KMS-11 (cell line): ENCODE data around the gene TAF1B.

ENCODE experiments used
- H2AFZ ChIP-seq: fragments of 200-600 bp; sonication (generic); 2 replicates; pipeline ENCODE4 v1.6.1; 2016; ENCODE audit warnings: antibody characterized with exemption, mixed run types, low read depth
- H3K27ac ChIP-seq: fragments of 200-600 bp; sonication (generic); 2 replicates; pipeline ENCODE4 v1.6.1; 2016; ENCODE audit warnings: mild to moderate bottlenecking, mixed run types
- H3K27me3 ChIP-seq: fragments of 200-600 bp; sonication (generic); 2 replicates; pipeline ENCODE4 v1.6.1; 2017; ENCODE audit warnings: mild to moderate bottlenecking, low read depth, mixed run types, moderate library complexity; ENCODE audit not compliant: insufficient read depth
- H3K36me3 ChIP-seq: fragments of 200-600 bp; sonication (generic); 2 replicates; pipeline ENCODE4 v1.6.1; 2017; ENCODE audit warnings: mild to moderate bottlenecking, mixed run types; ENCODE audit not compliant: insufficient read depth
- H3K4me1 ChIP-seq: fragments of 200-600 bp; sonication (generic); 2 replicates; pipeline ENCODE4 v1.6.1; 2016; ENCODE audit warnings: mild to moderate bottlenecking, low read depth, mixed run types; ENCODE audit not compliant: poor library complexity, severe bottlenecking
- H3K4me2 ChIP-seq: fragments of 200-600 bp; sonication (generic); 2 replicates; pipeline ENCODE4 v1.7.0; 2016; ENCODE audit warnings: mild to moderate bottlenecking, mixed run types
- H3K4me3 ChIP-seq: fragments of 200-600 bp; sonication (generic); IDR thresholded peaks from 2 replicates; pipeline ENCODE4 v1.6.1; 2017; ENCODE audit warnings: low read depth, low read length, mixed read lengths; ENCODE audit not compliant: insufficient read depth
- H3K79me2 ChIP-seq: fragments of 200-600 bp; sonication (generic); 2 replicates; pipeline ENCODE4 v1.6.1; 2016; ENCODE audit warnings: low read depth, mixed run types; ENCODE audit not compliant: insufficient read depth
- H3K9ac ChIP-seq: fragments of 200-600 bp; sonication (generic); 2 replicates; pipeline ENCODE4 v1.6.1; 2016; ENCODE audit warnings: mild to moderate bottlenecking, mixed run types
- H4K20me1 ChIP-seq: fragments of 200-600 bp; sonication (generic); 2 replicates; pipeline ENCODE4 v1.6.1; 2016; ENCODE audit warnings: mild to moderate bottlenecking, mixed run types; ENCODE audit not compliant: insufficient read depth
- CTCF ChIP-seq: fragments of 200-600 bp; sonication (generic); conservative IDR thresholded peaks from 2 replicates; pipeline ENCODE4 v1.6.1; 2017; ENCODE audit warnings: low read depth, mild to moderate bottlenecking, antibody characterized with exemption, low read length, moderate library complexity, mixed read lengths

Gene TAF1B

GRCh38 chr2:9950521-9951271, 107.4 kb downstream of the TAF1B start:
- Histone ChIP-seq H3K4me2 (peak overlapping the region; percentile 78), H3K9ac (peak overlapping the region; percentile 39; the same call in 1 of the 2 replicates), H3K27ac (no peak overlapping the region), H4K20me1 (no peaks in the 10 kb centered on the region), H3K27me3 (peaks cover 3% of the 10 kb centered on the region; the same call in 1 of the 2 replicates), H2AFZ (peak overlapping the region; percentile 90), H3K79me2 (no peaks in the 10 kb centered on the region), H3K36me3 (no peaks in the 10 kb centered on the region), H3K4me1 (peaks cover 5% of the 10 kb centered on the region), H3K4me3 (peak overlapping the region; percentile 28)
- TF ChIP-seq CTCF, result no peak

DNA sequence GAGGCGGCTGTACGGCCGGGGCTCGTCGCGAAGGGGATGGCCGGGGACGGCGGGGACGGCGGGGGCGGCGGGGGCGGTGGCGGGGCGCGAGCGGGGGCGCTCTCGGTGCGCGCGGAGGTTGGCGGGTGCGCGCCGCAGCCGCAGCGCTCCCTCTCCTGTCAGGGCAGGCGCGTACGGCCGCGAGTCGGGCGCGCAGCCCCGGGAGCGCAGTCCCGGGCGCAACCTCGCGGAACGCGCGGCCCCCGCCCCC, 107.9 kb downstream of the TAF1B start:
- Histone ChIP-seq H3K27me3 (peaks cover 3% of the 10 kb centered on the region; the same call in 1 of the 2 replicates), H3K36me3 (no peaks in the 10 kb centered on the region), H3K79me2 (no peaks in the 10 kb centered on the region), H4K20me1 (no peaks in the 10 kb centered on the region), H3K4me3 (peak overlapping the region; percentile 28), H3K9ac (peak overlapping the region; percentile 39; the same call in 1 of the 2 replicates), H3K4me2 (no peak overlapping the region), H3K27ac (no peak overlapping the region), H3K4me1 (peaks cover 5% of the 10 kb centered on the region), H2AFZ (peak overlapping the region; percentile 90)
- TF ChIP-seq CTCF, result no peak

DNA sequence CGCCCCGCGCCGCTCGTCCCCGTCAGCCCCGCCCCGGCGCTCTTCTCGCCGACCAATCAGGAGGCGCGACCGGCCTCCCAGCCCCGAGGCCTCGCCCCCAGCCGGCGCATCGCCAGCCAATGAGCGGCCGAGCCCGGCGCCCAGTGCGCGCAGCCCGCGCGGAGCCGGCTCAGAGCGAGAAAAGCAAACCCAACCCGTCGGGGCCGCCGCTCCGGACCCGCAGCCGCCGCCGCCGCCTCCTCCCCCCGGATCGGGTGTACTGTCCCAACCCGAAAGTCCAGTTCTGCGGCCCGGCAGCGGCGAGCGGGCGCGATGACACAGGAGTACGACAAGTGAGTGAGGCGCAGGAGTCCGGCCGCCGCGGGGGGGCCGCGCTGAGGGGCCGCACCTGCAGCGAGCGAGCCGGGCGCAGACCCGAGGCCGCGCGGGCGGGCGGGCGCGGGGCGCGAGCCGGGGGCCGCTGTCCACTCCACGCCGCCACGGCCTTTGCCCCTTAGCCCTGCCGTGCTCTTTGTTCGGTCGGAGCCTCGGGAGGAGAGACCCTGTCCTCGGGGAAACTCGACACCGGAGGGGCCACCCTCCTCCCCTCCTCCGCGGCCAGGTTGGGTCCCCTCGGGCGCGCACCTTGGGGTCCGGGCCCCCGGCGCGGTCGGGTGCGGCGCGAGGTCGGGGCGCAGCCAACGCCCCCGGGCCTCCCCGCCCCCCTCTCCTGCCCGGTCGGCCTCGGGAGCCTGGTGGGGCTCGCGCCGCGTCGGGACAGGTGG, 108.4 kb downstream of the TAF1B start, which contains the start of gene GRHL1:
GRHL1 (plus strand) TSS at position 172 of the 764 bp plus-strand sequence; CDS start at position 313, 141 bp downstream.
- TF ChIP-seq CTCF, result no peak
- Histone ChIP-seq H3K27me3 (peaks cover 3% of the 10 kb centered on the region; the same call in 1 of the 2 replicates), H3K36me3 (no peaks in the 10 kb centered on the region), H2AFZ (peak within 1 kb of the TSS; percentile 90), H3K4me3 (peak within 1 kb of the TSS; percentile 28), H3K9ac (peak within 1 kb of the TSS; percentile 39; the same call in 1 of the 2 replicates), H3K79me2 (no peaks in the 10 kb centered on the region), H4K20me1 (no peaks in the 10 kb centered on the region), H3K27ac (no peak within 1 kb of the TSS), H3K4me2 (peak within 1 kb of the TSS; percentile 78), H3K4me1 (peaks cover 5% of the 10 kb centered on the region)

DNA sequence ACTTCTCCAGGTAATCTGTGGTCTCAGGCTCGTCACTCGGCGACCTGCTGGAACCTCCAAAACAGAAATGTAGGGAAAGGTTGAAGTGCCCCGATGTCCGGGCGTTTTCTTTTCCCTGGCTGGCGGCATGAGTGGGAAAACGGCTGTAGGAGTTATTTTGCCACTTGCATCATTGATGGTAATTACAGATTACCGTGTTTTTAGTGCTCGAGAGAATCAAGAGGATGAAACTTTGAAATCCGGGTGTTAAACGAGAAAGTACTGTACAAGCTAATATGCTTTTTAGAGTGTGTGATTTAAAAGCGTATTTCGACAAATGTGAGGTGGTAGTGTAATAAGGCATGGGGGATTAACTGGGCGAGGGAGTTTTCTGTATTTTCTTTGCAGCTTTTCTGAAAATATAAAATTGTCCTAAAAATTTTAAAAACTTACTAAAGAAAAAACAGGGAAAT, 109.0 kb downstream of the TAF1B start:
- peak overlapping the region; percentile 17; the same call in 1 of the 2 replicates for H3K4me2 ChIP-seq
- no peaks in the 10 kb centered on the region for H4K20me1 ChIP-seq
- H3K79me2 ChIP-seq, result no peaks in the 10 kb centered on the region
- no peak overlapping the region for H3K4me3 ChIP-seq
- TF ChIP-seq CTCF, result no peak
- H2AFZ ChIP-seq, result peak overlapping the region; percentile 78
- peaks cover 5% of the 10 kb centered on the region for H3K4me1 ChIP-seq
- no peak overlapping the region for H3K27ac ChIP-seq
- no peaks in the 10 kb centered on the region for H3K36me3 ChIP-seq
- peaks cover 3% of the 10 kb centered on the region; the same call in 1 of the 2 replicates for H3K27me3 ChIP-seq
- H3K9ac ChIP-seq, result no peak overlapping the region
